Measurements from ENCODE around the gene PLXNA4.

GRCh38 chr7:132368246-132368900, 207.9 kb downstream of the PLXNA4 start:
- no peak for TF ChIP-seq POLR2A (IDR thresholded peaks at IDR 0.05)
- TF ChIP-seq, protein P1, sequence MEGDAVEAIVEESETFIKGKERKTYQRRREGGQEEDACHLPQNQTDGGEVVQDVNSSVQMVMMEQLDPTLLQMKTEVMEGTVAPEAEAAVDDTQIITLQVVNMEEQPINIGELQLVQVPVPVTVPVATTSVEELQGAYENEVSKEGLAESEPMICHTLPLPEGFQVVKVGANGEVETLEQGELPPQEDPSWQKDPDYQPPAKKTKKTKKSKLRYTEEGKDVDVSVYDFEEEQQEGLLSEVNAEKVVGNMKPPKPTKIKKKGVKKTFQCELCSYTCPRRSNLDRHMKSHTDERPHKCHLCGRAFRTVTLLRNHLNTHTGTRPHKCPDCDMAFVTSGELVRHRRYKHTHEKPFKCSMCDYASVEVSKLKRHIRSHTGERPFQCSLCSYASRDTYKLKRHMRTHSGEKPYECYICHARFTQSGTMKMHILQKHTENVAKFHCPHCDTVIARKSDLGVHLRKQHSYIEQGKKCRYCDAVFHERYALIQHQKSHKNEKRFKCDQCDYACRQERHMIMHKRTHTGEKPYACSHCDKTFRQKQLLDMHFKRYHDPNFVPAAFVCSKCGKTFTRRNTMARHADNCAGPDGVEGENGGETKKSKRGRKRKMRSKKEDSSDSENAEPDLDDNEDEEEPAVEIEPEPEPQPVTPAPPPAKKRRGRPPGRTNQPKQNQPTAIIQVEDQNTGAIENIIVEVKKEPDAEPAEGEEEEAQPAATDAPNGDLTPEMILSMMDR (IDR thresholded peaks at IDR 0.05) = no peak
